HPDE6-E6E7 (cell line): ENCODE results near the gene GJD2.
A peak's percentile ranks its signal among the peaks of the same experiment; 100 is the strongest.

Source experiments
- DNase-seq: peaks from one replicate; pipeline ENCODE4 v3.0.0; 2011; ENCODE audit warnings: missing footprints; ENCODE audit errors: extremely low spot score

GJD2 gene

GRCh38 chr15:34754674-34755418 is at the start of gene GJD2:
Gene GJD2 (minus strand): TSS chr15:34754998. CDS start chr15:34754488, 510 bp downstream.
- DNase-seq = no peak

GRCh38 chr15:34804113-34804512 is 49.3 kb upstream of the GJD2 start:
- DNase-seq = no peak

GRCh38 chr15:34802803-34803750 is 48.3 kb upstream of the GJD2 start:
- no peak for DNase-seq

- no peak for DNase-seq
Observed at GRCh38 chr15:34802371-34802770, 47.6 kb upstream of the GJD2 start.

GRCh38 chr15:34799149-34800101 is 44.6 kb upstream of the GJD2 start:
- DNase-seq = no peak

DNA sequence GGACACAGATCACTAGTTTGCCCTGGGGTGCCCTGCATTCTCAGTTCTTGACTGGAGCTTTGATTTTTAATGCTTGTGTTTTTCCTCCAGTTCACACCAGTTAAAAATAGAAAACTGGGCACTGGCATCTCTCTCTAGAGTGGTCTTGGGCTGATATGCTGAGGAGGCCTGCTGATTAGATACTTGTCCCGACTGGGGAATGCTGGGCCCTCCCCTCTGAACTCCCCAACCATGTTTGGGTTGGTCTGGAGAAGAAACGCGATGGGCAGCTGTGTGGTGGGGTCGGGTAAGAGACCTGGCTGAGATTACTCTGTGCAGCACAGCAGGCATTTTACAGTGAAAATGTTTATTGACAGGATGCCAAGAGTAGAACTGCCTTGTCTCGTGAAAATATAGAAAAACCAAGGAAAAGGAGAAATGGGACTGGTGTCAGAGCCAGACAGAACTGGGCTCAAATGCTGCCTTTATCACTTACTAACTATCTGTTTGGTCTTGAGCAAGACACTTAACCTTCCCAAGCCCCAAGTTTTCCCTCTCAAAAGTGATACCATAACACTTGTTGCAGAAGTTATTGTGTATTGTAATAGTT is 42.1 kb upstream of the GJD2 start:
- no peak for DNase-seq

GRCh38 chr15:34795267-34796081 is 40.7 kb upstream of the GJD2 start, which contains the start of gene ACTC1:
Gene ACTC1 (minus strand): TSS chr15:34795549. CDS start chr15:34794808, 741 bp downstream.
- DNase-seq = peak; percentile 57

DNA sequence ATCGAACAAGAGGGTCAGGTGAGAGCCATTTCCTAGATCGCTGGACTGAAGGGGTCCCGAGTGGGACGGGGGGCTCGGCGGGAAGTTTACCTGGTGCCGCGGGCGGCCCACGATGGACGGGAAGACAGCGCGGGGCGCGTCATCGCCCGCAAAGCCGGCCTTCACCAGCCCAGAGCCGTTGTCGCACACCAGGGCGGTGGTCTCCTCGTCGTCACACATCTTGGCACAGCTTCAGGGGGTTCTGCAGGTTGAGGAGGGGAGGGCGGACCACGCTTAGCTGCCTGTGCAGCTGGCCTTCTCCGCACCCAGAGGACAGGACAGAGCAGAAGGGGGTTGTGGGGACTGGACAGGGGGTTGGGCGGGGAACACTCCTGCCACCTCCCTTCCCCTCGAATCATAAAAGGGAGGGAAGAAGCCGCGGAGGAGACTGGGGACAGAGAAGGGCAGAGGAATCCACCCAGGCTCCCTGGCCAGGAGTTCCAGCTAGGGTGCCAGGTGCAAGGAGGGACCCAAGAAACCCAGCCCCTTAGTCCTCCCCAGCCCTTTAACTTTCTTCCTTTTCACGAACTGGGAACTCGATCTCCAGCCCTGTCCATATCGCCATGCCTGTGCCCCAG is 39.9 kb upstream of the GJD2 start:
- DNase-seq = no peak

DNA sequence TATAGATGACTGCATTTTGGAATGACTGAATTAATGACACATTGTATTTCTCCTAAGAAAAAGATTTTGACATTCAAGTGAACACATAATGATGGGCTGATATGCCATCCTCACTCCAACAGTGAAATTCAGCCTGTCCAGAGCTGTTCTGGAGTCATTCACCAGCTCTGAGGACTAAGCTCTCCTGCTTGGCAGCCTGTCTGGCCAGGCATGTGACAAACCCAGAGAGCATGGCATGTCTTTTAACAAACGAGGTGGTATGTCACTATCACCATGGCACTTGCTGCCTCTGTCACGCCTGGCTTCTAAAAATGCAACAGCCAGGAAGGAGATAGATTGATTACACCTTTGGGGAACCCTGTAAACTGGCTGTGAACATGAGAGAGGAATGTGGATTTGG is 39.1 kb upstream of the GJD2 start:
- no peak for DNase-seq

DNA sequence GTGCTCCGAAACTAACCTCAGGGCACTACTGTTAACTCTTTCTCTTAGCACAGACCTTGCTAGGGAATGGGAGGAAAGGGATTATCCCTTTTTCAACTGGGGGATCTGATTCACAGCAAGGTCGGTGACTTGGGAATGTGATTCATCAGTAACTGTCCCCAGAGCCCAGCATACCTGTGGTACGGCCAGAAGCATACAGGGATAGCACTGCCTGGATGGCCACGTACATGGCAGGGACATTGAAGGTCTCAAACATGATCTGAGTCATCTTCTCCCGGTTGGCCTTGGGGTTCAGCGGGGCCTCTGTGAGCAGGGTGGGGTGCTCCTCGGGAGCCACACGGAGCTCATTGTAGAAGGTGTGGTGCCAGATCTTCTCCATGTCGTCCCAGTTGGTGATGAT is 38.3 kb upstream of the GJD2 start:
- DNase-seq = no peak

DNA sequence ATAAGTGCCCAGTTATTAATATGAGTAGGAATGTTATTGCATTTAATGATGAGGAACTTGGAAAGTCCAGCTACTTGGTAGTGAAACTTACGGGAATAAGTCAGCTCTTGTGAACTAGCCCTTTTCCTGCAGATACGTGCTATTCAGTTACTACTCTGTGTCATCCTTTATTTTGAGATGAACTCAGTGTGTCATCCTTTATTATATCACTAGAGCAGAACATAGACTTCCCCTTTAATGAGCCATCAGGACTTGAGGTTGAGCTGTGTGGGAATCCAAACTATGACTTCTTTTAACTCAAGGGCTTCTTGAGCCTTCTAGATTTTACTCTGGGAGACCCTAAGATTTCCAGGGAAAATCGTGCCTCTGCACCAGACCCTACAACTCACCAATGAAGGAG is 36.9 kb upstream of the GJD2 start:
- no peak for DNase-seq

DNA sequence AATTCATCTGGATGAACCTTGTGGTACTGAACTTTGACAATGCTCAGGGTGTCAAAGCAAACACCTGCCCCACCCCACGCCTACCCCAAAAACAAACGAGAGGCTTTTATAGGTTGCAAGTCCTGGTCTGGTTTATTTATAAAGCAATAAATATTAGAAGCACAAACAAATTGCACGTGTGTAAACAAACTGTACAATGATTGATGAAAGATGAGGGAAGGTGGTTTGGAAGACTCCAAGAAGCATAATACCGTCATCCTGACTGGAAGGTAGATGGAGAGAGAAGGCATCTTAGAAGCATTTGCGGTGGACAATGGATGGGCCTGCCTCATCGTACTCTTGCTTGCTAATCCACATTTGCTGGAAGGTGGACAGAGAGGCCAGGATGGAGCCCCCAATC is 35.3 kb upstream of the GJD2 start:
- no peak for DNase-seq

DNA sequence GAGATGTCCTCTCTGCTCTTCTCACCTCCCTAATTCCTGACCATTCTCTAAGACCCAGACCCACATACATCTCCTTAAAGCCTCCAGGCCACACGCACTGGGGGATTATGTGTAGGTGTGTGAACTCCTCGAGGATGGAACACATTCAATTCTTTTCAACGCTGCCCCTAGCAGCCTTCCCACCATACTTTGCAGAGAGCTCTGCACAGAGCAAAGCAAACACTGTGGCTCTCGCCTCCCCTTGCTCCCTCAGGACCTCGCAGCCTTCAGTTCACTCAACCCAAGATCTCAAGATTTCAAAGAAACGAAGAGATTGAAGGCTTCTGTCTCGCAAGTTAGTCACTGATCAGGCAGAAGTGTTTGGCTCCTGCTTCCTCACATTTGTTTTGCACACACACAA is 34.5 kb upstream of the GJD2 start:
- no peak for DNase-seq

DNA sequence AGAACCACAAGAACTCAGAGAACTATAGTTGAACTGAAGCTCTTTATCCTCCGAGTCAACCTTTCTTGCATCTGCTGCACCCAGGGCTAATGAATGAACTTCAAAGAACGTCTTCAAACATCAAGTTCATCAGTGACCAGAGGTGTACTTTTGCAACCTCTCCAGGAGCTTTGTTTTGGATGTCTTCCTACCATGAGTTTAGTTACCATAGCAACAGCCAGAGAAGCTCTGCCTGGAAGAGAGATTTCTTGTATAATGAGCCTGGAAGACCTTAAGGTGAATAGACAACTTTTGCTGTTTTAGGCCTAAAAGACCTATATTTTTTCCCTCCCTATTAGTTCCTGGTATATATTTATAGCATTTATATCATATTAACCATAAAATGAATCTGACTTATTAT is 31.4 kb upstream of the GJD2 start:
- no peak for DNase-seq

DNA sequence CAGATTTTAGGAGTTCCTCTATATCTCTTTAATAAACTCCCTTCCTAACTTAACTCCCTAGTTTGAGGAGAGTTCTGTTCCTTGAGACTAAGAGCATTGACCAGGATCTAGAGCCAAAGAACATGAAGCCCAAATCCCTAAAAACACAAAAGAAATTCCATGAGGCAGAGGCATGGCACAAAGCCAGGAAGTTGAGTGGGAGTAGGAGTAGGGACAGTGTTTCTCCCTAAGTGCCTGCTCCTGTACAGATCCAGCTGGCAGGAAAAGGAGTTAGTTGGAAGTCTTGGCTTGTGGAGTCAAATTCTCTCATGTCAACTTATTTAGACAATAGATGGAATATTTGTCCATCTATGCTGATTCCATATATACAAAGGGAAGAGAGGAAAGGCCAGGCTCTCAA is 29.2 kb upstream of the GJD2 start:
- no peak for DNase-seq

DNA sequence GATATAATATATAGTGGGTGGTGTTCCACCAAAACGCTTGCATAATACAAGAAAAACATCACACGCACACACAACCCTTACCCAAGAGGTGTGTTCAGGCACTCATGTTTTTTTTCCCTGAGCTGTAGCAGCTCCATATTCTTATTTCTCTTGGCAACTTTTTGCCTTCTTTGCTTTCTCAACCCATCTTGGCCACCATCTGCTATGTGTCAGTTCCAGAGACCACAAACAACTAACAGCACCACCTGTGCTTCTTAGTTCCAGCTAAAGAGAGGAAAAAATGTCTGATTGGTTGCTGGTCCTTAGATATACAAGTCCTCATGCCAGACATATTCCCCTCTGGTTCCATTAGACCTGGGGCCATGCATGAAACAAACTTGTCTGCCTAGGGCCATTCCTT is 28.6 kb upstream of the GJD2 start:
- no peak for DNase-seq

- no peak for DNase-seq
Observed at GRCh38 chr15:34782901-34783300, 28.1 kb upstream of the GJD2 start.

- DNase-seq = no peak
Observed at GRCh38 chr15:34780725-34781124, 25.9 kb upstream of the GJD2 start.

- DNase-seq = no peak
Observed at GRCh38 chr15:34776606-34777105, 21.9 kb upstream of the GJD2 start.

- no peak for DNase-seq
Observed at GRCh38 chr15:34773917-34774316, 19.1 kb upstream of the GJD2 start.
